Keratinocyte (primary cell): ENCODE data around the gene SCFD1. TPM values are rescaled to one million over a fixed set of nuclear protein-coding genes. Genes with fewer than 3 reads are reported as not detected.

Experiments used
- DNase-seq: peaks from one replicate; pipeline ENCODE4 v3.0.0-alpha.2; 2011; ENCODE audit warnings: low read depth, missing footprints, low spot score
- FAIRE-seq: peaks from 2 replicates; lab custom pipeline; 2011; peaks lifted over from hg19 to GRCh38; lab: Jason Lieb, UNC
- H2AFZ ChIP-seq: 2 replicates; pipeline ENCODE4 v1.6.0; 2012; ENCODE audit warnings: low read length, control low read depth, inconsistent platforms; ENCODE audit not compliant: control insufficient read depth
- H3K27ac ChIP-seq: 2 replicates; pipeline ENCODE4 v1.5.1; 2011; ENCODE audit warnings: low read length; ENCODE audit not compliant: control insufficient read depth, insufficient read depth
- H3K27me3 ChIP-seq: 3 replicates; pipeline ENCODE4 v1.6.0; 2011; ENCODE audit warnings: low read length; ENCODE audit not compliant: control insufficient read depth, insufficient read depth; ENCODE audit errors: extremely low read depth
- H3K36me3 ChIP-seq, 2 experiments: 2 replicates in 1 of 2; 3 replicates in 1 of 2; pipeline ENCODE4 v1.5.1; 2011; ENCODE audit warnings: low read length in 2 of 2, mild to moderate bottlenecking in 1 of 2; ENCODE audit not compliant: control insufficient read depth in 2 of 2, insufficient read depth in 2 of 2; ENCODE audit errors: extremely low read depth in 1 of 2
- H3K4me1 ChIP-seq: 3 replicates; pipeline ENCODE4 v1.5.1; 2011; ENCODE audit warnings: low read length; ENCODE audit not compliant: control insufficient read depth, insufficient read depth; ENCODE audit errors: extremely low read depth
- H3K4me2 ChIP-seq: 3 replicates; pipeline ENCODE4 v1.6.0; 2011; ENCODE audit warnings: low read depth, low read length; ENCODE audit not compliant: control insufficient read depth, insufficient read depth; ENCODE audit errors: extremely low read depth
- H3K4me3 ChIP-seq, 3 experiments: fragments of 200-600 bp in 1 of 3; sonication (generic) in 1 of 3; 2 replicates in 2 of 3; 3 replicates in 1 of 3; pipeline ENCODE4 v1.5.1; 2011 to 2016; ENCODE audit warnings: low read length in 3 of 3, mild to moderate bottlenecking in 3 of 3, control low read depth in 2 of 3, inconsistent platforms in 1 of 3, low read depth in 1 of 3, mixed read lengths in 1 of 3, mixed run types in 1 of 3, moderate library complexity in 1 of 3; ENCODE audit not compliant: control insufficient read depth in 2 of 3, insufficient read depth in 2 of 3; ENCODE audit errors: extremely low read depth in 1 of 3
- H3K79me2 ChIP-seq: 2 replicates; pipeline ENCODE4 v1.6.0; 2012; ENCODE audit warnings: low read length; ENCODE audit not compliant: control insufficient read depth, insufficient read depth
- H3K9ac ChIP-seq: 3 replicates; pipeline ENCODE4 v1.6.0; 2011; ENCODE audit warnings: low read length; ENCODE audit not compliant: control insufficient read depth, insufficient read depth; ENCODE audit errors: extremely low read depth
- H3K9me1 ChIP-seq: 3 replicates; pipeline ENCODE4 v1.6.0; 2011; ENCODE audit warnings: low read length; ENCODE audit not compliant: control insufficient read depth, insufficient read depth; ENCODE audit errors: extremely low read depth
- H3K9me3 ChIP-seq: 2 replicates; pipeline ENCODE4 v1.5.1; 2012; ENCODE audit warnings: low read depth, low read length; ENCODE audit not compliant: control insufficient read depth
- H4K20me1 ChIP-seq: 3 replicates; pipeline ENCODE4 v1.6.0; 2011; ENCODE audit warnings: low read length; ENCODE audit not compliant: control insufficient read depth, insufficient read depth; ENCODE audit errors: extremely low read depth
- EZH2 ChIP-seq: IDR thresholded peaks from one replicate; pipeline ENCODE4 v1.6.1; 2012; ENCODE audit warnings: inconsistent platforms, mild to moderate bottlenecking, low read length, moderate library complexity
- dilution Hi-C: fragments of 300-500 bp; cut with MboI; formaldehyde crosslinking; loops from one replicate; pipeline ENCODE4 v1.7.0; 2020; ENCODE audit warnings: low sequenced_read_pairs; ENCODE audit not compliant: extremely low pct_ligation_motif_present
- polyA plus RNA-seq, 5 experiments: library from polyadenylated mRNA; depleted of rRNA in 3 of 5; stranded (reverse) in 3 of 5; stranded (forward) in 1 of 5; unstranded in 1 of 5; fragments of >200 nt; gene quantifications; 1 replicate in 1 of 5; 2 replicates in 3 of 5; 3 replicates in 1 of 5; pipeline versions ENCODE4 v1.2.1 to v1.2.3, GENCODE V29; 2011 to 2012; ENCODE audit warnings: missing spikeins in 2 of 5, low read depth in 1 of 5, low replicate concordance in 1 of 5
- TF ChIP-seq, protein P1 (sequence below), 3 experiments: IDR thresholded peaks in 1 of 3; conservative IDR thresholded peaks in 1 of 3; optimal IDR thresholded peaks in 1 of 3; 2 replicates in 2 of 3; 3 replicates in 1 of 3; pipeline versions ENCODE3 to v1.5.1; 2011; ENCODE audit warnings: low read length in 3 of 3, mild to moderate bottlenecking in 3 of 3, moderate library complexity in 2 of 3, control low read depth in 1 of 3, inconsistent platforms in 1 of 3; ENCODE audit not compliant: insufficient read depth in 2 of 3; ENCODE audit errors: extremely low read depth in 1 of 3

Gene SCFD1
- polyA plus RNA-seq, 1 donor (not counting 4 experiments of a cell fraction or from before 2014, with no cell fraction given): 100 TPM

DNA sequence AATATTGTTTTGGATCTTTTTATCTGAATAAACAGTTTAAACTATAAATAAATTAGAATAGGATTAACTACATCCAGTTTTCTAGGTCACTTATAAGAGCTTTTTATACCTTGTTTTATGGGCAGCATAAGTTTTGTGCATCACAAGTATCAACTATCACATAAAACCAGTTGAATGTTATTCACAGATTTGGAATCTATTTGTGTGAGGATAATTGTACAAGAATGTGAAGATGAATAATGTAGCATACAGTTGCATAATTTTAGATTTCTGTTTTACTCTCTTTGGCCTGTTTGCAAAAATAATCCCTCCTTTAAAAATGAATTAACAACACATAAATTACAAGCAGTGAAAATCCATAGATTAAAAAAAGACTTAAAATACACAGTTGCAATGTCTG lies 88.8 kb downstream of the SCFD1 start:
- Histone ChIP-seq H3K27ac (no peak overlapping the region), H3K9me3 (no peaks in the 10 kb centered on the region), H3K4me3 (no peak overlapping the region), H3K9ac (no peak overlapping the region), H3K9me1 (no peaks in the 10 kb centered on the region), H2AFZ (no peak overlapping the region), H3K4me2 (no peak overlapping the region), H3K4me1 (peaks cover 5% of the 10 kb centered on the region), H3K27me3 (no peaks in the 10 kb centered on the region), H3K36me3 (peaks cover 0 to 7% of the 10 kb centered on the region in 2 experiments), H4K20me1 (no peaks in the 10 kb centered on the region), H3K79me2 (no peaks in the 10 kb centered on the region)
- TF ChIP-seq EZH2: no peak
- TF ChIP-seq, protein P1, sequence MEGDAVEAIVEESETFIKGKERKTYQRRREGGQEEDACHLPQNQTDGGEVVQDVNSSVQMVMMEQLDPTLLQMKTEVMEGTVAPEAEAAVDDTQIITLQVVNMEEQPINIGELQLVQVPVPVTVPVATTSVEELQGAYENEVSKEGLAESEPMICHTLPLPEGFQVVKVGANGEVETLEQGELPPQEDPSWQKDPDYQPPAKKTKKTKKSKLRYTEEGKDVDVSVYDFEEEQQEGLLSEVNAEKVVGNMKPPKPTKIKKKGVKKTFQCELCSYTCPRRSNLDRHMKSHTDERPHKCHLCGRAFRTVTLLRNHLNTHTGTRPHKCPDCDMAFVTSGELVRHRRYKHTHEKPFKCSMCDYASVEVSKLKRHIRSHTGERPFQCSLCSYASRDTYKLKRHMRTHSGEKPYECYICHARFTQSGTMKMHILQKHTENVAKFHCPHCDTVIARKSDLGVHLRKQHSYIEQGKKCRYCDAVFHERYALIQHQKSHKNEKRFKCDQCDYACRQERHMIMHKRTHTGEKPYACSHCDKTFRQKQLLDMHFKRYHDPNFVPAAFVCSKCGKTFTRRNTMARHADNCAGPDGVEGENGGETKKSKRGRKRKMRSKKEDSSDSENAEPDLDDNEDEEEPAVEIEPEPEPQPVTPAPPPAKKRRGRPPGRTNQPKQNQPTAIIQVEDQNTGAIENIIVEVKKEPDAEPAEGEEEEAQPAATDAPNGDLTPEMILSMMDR (optimal IDR thresholded peaks at IDR 0.05 in 1 of 3, IDR thresholded peaks at IDR 0.05 in 1 of 3, conservative IDR thresholded peaks at IDR 0.05 in 1 of 3; ENCODE audit: extremely low read depth in 1 of 3, insufficient read depth in 2 of 3, low read length in 3 of 3): no peak
- FAIRE-seq (no peak), DNase-seq (no peak)
- dilution Hi-C loops: no loop called here

DNA sequence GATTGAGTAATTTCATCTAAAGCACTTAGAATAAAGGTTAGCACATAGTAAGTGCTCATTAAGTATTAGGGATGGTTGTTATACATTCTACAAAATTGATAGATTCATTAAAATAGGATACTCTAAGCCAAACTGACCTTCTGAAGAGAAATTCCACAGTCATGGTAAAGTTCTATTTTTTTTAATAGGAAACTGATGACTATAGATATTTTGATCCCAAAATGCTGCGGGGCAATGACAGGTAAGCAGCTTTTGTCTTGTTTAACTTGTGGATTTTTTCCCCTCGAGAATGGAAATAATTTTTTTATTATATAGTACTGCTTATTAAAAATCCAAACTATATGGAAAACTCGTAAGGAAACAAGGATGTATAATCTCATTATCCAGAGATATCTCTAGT lies 97.0 kb downstream of the SCFD1 start:
- no peaks in the 10 kb centered on the region for H3K9me3 ChIP-seq
- dilution Hi-C loops: no loop called here

More for the DNA sequence above, 97.0 kb downstream of the SCFD1 start:
- no peak overlapping the region for H3K4me3 ChIP-seq
- no peaks in the 10 kb centered on the region for H3K4me1 ChIP-seq
- H4K20me1 ChIP-seq: no peaks in the 10 kb centered on the region
- H2AFZ ChIP-seq: no peak overlapping the region
- H3K9ac ChIP-seq: no peak overlapping the region
- no peaks in the 10 kb centered on the region for H3K79me2 ChIP-seq
- no peak overlapping the region for H3K27ac ChIP-seq
- peaks cover 0 to 4% of the 10 kb centered on the region in 2 experiments for H3K36me3 ChIP-seq
- no peak overlapping the region for H3K4me2 ChIP-seq
- no peak for FAIRE-seq
- no peaks in the 10 kb centered on the region for H3K9me1 ChIP-seq
- H3K27me3 ChIP-seq: no peaks in the 10 kb centered on the region
- no peak for DNase-seq
- TF ChIP-seq EZH2: no peak
- TF ChIP-seq, protein P1 (optimal IDR thresholded peaks at IDR 0.05 in 1 of 3, IDR thresholded peaks at IDR 0.05 in 1 of 3, conservative IDR thresholded peaks at IDR 0.05 in 1 of 3; ENCODE audit: extremely low read depth in 1 of 3, insufficient read depth in 2 of 3, low read length in 3 of 3): no peak
